WERI-Rb-1 (cell line): ENCODE data around the gene TMEM87B.

Experiments used
- DNase-seq: peaks from one replicate; pipeline ENCODE4 v3.0.0-alpha.2; 2020
- H3K27ac ChIP-seq: fragments of 250-450 bp; sonication (Bioruptor Pico); 2 replicates; pipeline ENCODE4 v1.5.1; 2020; ENCODE audit warnings: mild to moderate bottlenecking, moderate library complexity
- H3K27me3 ChIP-seq: fragments of 250-450 bp; sonication (Bioruptor Pico); 2 replicates; pipeline ENCODE4 v1.5.1; 2021; ENCODE audit warnings: mild to moderate bottlenecking, low read depth, moderate library complexity; ENCODE audit not compliant: insufficient read depth, severe bottlenecking
- H3K36me3 ChIP-seq: fragments of 250-450 bp; sonication (Bioruptor Pico); 2 replicates; pipeline ENCODE4 v1.5.1; 2020; ENCODE audit warnings: mild to moderate bottlenecking, moderate library complexity
- H3K4me3 ChIP-seq: 2 replicates; pipeline ENCODE4 v1.5.1; 2011; ENCODE audit warnings: low read depth, mild to moderate bottlenecking, control low read depth, low read length
- H3K9me3 ChIP-seq: fragments of 250-450 bp; sonication (Bioruptor Pico); 2 replicates; pipeline ENCODE4 v1.5.1; 2021; ENCODE audit warnings: mild to moderate bottlenecking, moderate library complexity; ENCODE audit not compliant: severe bottlenecking
- CTCF ChIP-seq: IDR thresholded peaks from 2 replicates; pipeline ENCODE4 v1.5.1; 2011; ENCODE audit warnings: low read depth, mild to moderate bottlenecking, control low read depth, inconsistent platforms, low read length

Gene TMEM87B

GRCh38 chr2:112166806-112167499 is 111.9 kb downstream of the TMEM87B start:
- no peak for TF ChIP-seq CTCF
- H3K27ac ChIP-seq, result no peak overlapping the region
- no peak for DNase-seq
- H3K9me3 ChIP-seq, result no peaks in the 10 kb centered on the region
- H3K36me3 ChIP-seq, result no peaks in the 10 kb centered on the region
- H3K4me3 ChIP-seq, result no peak overlapping the region
- H3K27me3 ChIP-seq, result no peaks in the 10 kb centered on the region

GRCh38 chr2:112168422-112169124 is 113.5 kb downstream of the TMEM87B start:
- Histone ChIP-seq H3K9me3 (no peaks in the 10 kb centered on the region), H3K4me3 (no peak overlapping the region), H3K36me3 (no peaks in the 10 kb centered on the region), H3K27ac (no peak overlapping the region), H3K27me3 (no peaks in the 10 kb centered on the region)
- TF ChIP-seq CTCF, result no peak
- no peak for DNase-seq
